Measurements from ENCODE around the gene AFF2.

AFF2 gene

DNA sequence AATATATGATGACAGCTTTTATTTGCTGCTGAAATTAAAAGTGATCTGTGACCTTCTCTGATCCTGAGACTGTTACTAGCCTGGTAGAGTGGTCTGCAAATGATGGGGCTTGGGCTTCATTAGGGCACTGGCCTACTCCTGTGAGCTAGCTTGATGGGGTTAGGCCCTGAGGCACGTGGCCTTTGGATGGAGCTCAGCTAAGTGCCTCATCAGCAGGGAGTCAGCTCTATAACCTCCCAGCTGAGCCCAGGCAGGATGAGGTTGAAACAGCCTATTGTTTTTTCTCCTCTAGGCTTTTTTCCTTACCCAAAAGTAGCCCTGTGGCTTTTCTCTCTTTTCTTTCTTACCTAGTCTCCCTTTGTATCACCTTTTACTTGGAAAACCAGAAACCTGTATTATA, 92.2 kb downstream of the AFF2 start:
- no peak for DNase-seq

DNA sequence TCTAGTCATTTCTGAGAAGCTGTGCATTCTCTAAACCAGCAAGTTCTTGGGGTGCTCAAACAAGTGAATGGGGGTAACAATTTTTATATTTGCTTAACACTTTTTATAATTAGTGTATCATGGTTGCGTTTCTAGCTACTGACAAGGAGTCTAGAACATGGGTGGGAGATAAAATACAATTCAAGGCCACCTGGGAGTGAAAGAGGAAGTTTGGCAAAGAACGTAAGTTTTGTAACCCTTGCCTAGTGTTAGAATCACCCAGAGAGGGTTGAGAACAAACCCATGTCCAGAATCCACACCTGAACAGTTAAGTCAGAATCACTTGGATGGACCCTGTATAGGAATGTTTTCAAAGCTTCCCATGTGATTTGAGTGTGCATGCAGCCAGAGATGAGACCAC, 92.7 kb downstream of the AFF2 start:
- DNase-seq: no peak

DNA sequence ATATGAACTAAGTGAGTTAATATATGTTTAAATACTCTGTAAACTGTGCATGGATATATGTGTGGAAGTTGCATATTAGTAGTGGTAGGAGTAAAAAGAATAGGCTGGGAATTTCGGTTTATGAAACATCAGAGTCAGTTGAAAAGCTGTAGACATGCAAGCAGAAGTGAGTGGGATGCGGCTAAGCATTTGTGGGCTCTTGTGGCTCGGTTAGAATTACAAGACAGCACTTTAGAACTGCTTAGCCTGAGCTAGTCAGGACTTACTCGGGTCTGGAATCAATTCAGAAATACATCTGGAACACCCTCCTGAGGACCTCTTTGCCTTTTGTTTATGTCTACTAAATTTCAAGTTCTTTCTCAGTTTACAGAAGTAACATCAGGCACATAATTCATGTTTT, 93.6 kb downstream of the AFF2 start:
- DNase-seq: no peak

DNA sequence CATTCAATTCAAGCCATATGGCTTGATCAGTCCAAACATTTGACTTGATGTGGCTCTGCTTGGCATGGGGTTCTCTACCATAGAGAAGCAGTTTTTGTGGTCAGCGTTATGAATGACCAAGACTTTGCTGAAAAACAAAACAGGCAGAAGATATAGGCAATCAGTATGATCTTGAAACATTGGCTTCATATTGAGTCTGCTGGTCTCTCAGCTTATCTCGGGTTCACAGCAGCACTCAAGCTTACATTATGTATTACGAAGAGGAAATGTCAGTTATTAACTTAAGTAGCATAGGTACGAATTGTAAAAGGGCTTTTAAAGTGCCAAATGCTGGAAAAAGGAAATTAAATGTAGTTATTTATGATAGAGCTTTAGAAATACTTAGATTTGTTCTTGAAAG, 99.0 kb downstream of the AFF2 start:
- no peak for DNase-seq

DNA sequence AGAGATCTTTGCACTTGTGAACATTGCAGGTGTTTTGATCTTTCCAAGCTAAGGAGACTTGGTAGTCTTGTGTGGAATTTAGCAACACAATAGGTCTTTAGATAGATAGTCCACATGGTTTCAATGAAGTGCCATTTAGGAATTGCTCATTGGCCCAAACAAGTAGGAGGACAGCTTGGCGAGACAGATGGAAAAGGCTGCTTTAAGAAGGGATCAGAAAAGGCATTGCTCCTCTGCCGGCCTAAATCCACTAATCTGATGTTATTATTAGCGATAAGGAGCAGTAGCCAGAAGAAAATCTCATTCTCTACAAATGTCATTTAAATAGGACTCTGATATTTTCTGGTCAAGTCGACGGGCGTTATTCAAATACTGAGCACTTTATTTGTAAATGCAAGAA, 99.7 kb downstream of the AFF2 start:
- no peak for DNase-seq

DNA sequence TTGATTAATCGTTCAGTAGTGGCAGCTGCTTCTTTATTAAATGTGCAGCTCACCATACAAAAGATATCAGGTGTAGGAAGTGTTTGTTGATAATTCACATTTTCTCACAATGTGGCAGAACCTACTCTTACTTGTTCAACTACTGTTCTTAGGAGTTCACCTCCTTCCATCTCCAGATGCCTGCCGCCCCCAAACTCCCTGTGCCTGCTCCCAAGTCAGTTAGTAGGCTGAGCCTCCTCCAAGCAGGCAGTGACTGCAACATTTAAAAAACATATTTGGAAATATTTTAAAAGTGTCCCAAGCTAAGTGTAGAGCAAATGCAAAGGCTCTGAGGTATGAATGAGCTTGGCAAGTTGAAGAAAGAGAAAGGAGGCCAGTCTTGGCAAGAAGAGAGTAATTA, 100.2 kb downstream of the AFF2 start:
- no peak for DNase-seq

DNA sequence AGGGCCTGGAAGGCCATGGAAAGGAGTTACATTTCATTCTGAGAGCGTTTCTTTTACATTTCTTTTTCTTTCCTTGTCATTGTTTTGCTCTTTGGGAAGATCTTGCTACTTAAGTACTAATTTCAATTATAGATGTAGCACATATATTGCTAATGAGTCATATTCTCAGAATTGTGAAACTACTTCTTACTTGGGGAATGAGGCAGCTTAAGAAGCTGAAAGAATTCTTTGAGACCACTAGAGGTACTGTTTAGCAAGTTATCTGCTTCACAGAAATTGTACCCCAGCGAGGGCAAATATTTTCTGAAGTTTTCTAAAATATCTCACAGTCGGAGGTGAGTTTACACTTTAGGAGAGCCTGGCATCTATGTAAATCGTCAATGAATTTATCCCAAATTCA, 100.6 kb downstream of the AFF2 start:
- peak; percentile 2 for DNase-seq

DNA sequence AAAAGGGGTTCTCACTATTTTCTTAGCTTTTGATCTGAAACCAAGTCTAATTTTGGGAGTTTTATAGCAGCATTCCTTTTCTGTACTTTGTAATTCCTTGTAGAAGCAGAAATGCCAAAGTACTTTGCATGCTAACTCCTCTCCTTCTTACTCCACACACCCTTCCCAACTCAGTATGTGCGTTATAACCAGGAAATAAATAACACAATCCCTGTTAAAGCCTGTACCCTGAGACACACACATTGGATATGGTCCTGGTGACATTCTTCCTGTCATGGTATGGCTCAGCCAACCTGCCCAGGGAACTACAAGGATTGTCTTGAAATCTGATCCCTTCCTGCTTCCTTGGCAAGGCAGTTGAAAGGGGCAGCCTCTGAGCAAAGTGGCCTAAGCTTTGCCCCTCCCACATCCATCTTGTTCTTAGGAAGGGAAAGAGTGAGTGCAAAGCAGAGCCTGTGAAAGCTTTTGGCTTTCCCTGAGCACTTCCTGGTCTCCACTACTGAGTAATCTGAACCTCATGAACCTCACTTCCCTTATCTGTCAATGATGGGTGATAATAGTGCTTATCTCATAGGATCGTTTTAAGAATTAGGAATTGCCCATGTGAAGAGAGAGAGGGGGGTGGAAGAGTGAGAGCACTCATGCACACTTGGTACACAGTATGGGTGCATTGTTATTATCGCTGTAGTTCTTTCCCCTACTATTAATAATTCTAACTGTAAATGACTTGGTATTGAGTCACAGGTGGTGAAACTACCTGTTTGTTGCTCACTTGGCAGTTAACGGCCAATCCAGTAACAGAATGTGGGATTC, 109.3 kb downstream of the AFF2 start:
- DNase-seq: peak; percentile 30

DNA sequence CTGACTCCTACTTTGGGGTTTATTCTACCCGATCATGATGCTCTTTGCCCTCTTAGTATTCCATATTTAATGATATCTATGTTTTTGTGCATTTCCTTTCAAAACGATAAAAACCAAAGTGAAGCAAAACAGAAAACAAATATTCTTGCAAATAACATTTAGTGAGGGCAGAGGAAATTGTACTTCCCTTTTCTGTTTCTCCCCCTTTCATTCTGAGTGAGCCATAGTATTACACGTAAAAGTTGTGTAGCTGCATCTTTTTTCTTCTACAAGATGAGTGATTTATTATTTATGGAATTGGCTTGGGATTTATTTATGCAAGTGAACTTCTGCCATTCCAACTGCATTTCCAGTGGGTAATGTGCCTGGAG, 109.9 kb downstream of the AFF2 start:
- peak; percentile 45 for DNase-seq

DNA sequence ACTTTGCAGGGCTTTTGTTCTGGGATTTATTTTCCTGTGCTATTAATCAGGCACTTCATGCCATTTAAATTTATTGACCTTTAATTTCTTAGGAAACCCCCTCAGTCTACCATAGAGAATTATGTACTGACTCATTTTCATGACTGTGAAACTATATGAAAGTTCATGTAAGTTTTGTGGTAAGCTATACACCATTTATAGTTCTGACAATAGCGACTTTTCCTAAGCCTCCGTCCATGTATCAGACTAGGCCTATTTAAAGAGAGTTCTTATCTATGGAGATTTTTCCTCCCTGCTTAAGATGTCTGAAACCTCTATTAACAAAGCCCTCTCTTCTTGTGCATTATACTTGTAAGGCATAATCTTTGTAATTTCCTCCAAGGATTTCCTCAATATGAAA, 111.6 kb downstream of the AFF2 start:
- no peak for DNase-seq

DNA sequence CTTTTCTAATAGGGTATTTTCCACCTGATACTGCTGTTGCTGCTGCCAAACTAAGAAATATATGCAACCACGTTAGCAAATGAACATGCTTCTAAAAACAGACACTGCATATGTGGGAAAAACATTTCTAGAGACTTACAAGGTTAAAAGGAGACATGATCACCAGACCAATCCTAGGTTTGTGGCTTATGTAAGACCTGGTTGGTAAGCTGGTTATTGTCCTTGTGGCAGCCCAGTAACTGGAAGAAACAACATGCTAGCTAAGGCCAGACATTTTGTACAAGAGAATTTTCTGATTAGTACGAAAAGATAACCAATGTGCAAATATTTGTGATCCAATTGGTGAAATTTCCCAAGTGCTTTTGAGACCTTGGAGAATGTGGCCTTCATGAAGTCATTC, 112.0 kb downstream of the AFF2 start:
- no peak for DNase-seq

DNA sequence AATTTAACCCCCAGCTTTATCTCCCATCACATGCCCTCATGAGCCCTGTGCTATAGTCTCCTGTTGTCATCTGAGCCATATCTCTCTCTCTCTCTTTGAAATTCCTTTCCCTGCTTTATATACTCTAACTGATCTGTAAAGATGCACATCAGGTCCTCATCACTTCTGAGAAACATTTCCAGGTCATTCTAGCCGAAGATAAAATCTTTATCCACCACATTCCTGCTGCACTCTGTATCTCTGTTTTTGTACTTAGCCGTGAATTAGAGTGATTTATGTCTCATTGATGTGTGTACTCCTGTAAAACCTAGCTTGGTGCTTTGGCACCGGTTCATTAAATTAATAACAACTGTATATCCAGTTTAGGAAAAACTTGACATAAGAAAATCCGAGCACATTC, 113.2 kb downstream of the AFF2 start:
- DNase-seq: no peak

DNA sequence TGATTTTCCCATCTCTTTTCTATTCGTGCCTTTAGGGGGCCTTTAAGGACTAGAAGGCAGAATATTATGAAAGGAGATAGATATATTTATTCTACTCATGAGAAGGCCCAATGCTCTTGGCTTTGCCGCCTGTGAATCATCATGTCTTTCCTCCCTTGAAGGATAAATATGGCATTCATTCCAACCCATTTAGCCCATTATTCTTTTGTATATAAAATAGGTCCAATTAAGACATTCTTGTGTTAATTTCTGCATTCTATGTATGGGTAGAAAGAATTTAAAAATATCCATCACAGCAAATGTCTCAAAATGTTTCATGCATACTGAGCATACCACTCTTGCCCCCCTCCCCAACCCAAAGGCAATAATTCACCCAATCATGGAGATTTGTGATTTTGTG, 115.1 kb downstream of the AFF2 start:
- no peak for DNase-seq

DNA sequence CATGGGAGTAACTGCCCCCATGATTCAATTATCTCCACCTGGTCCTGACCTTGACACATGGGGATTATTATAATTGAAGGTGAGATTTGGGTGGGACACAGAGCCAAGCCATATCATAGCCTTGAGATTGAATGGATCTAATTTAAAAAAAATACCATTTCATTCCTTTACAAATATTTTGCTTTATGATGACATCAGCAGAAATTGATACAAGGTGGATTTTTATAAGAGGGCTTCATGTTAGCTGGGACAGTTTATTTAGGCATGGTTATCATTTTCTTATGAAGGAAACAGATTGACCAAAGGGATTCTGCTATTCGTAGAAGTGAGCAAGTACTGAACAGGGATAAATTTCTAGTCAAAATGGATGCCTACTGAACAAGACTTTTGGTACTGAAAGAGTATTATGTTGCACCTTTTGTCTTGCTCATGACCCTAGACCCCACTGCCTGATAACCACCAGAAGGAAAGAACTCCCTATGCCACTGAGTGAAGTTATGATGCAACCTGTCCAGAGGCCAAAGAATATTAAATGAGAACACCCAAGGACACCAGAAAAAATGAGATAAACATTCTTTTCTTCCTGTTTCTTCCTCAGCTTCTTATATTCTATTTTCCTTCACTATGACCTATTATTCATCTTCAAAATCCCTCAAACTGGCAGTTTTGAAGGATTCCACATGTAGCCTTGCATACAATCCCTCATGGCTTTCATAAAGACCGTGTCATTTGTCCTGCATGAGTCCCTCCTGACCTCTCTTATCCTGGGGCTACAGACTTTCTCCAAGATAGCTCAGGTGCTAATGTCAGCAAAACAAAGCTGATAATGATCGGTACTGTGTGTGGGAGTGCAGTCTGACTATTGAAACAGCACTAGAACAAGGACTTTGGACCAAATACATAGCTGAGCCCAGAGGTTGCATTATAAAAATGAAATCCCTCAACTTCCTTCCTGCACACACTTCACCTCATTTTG, 118.3 kb downstream of the AFF2 start:
- DNase-seq: no peak

DNA sequence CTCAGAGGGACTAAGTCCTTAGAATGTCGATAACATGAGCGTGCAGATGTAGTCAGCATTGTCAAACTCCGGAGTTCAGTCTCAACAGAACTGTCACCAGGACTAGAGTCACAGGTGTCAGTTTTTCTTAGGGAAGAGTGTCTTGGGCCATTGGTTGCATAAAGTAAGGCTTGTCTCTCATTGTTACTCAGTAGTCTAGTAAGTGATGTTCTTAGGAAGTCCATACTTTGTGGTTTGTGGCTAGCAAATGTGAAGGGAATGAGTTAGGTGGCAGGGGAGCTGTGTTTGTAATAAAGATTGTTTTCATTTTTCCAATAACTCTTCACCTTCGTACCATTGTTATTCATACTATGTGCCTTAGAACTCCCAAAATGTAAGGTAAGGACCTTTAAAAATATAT, 119.6 kb downstream of the AFF2 start:
- DNase-seq: no peak

DNA sequence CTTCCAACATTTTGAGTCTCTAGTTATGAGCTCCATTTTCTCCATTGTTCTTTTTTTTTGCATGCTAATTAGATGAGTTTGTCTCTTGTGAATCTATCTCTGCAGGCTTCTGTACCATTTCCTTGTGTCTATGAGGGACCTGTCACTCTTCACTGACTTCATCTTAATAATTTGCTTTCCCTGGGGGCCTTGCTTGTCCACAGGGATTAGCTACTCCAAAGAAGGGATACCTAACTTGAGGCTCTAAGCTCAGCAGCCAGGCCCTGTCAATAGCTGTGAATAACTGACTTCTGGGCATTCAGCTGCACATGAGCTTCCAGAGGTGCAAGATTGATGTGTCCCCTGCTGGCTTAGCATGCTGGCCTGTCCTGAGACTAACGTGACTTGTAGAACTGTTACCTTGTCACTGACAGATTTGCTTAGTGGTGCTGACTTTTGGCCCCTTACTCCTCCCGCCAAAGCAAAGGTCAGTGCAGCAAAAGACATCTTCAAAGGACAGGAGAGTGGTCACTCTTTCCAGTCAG, 124.6 kb downstream of the AFF2 start:
- no peak for DNase-seq

DNA sequence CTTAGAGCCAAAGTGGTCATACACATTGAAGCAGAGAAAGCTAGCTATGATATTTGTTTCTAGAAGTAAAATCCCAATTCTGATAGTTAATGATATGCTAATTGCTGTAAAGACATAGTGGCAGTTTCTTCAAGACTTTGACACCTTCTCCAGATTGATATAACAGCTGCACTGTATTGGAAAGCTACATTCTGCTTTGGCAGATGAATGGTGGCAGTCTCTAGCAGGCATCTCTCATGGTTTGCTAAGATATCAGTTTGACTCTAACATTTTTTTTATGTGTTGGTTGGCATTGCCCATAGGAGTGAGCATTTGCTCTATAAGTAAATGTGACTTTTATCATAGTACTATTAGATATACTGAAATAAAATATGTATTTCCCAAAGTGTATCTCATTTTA, 128.2 kb downstream of the AFF2 start:
- no peak for DNase-seq

DNA sequence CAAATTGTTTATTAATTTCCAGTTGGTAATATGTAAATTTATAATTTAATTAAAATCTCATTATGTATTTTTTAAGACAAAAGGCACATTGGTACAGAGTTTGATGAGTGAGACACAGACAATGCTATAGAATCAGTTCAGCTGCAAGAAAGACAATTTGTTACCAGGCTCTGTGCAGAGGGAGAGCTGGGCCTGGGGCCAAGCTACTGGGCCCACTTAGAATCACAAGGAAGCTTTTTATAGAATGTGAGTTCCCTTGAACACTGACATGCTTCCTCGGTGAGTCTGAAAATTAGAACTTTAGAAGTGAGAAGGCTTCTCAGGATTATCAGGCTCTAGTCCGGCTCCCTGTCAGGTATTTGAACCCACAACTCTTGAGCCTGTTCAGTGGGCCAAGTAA, 129.0 kb downstream of the AFF2 start:
- no peak for DNase-seq

DNA sequence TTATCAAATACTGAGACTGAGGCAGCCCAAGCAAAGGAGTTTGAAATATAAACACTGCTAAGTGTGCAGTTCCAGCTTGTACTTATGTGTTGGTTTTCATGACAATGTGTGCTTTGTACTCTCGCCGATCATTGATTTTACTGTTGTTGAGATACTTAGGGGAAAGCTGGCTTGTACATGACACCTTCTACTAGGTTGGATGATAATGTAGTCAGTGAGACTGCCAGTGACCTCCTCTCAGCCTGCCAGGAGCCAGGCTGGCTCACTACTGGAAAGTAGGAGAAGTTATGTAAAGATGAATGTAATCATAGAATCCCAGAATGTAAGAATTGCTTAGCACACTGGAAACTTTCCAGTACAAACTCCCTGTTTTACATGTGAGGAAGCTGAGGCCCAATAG, 132.0 kb downstream of the AFF2 start:
- no peak for DNase-seq

DNA sequence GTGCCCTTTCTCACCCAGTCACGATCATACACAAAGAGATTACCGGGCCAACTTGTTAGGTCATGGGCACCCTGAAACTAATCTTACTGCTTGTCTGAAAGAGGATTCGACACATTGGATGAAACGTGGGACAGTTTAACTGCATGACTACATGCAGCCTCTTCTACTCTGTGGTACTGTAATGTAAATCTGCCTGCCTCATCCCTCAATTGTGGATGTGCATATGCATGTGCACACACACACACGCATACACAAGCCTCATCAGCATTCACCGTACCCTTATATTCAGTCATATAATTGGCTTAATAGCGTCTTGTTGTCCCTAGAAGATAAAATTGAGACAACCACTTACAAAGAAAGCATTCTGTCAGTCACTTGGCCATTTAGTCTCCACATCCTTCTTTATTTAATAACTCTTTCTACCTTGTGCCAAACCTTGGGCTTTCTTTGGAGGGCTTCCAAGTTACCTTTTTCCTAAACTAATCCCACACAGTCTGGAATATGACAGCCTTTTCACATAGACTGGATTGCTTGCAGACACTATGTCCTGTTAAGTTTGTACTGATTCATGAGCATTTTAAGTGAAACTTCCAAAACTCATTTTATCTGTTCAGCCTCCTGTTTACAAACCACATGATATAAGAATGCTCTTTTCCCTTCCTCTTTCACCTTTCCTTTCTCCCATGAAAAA, 132.9 kb downstream of the AFF2 start:
- no peak for DNase-seq

DNA sequence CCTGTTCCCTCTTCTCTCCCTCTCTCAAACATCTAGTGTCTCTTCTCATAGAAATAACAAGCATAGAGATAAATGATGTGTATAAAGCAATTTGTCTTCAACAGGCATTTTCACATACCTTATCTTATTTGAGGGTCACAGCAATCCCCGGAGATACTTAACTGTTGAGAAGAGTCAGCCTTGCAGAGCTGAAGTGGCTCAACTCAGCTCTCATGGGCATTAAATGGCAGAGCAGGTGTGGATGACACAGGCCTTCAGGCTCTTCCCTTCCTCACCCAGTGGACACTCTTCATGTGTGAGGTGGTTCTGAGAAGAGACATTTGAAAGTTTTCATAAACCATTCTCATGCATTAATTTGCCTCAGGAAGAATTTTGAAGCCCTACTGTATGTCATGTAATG, 134.2 kb downstream of the AFF2 start:
- no peak for DNase-seq

DNA sequence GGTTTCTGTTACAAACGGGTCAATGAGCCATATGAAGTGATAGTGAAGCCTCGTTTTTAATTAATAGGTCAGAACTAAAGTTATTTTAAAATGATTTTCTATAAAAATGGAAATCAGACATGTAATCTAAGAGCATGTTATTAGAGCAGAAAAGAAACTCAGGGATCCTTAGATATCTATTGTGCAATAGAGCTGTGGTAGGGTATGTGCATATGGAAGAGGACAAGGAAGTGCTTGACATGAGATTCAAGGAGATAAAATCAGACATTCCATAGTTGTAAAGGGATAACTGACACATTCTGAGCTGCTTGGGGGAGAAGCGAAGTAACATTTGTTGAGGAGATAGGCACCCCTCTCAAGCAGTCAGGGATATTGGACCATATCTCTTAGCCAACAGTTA, 143.0 kb downstream of the AFF2 start:
- DNase-seq: no peak

DNA sequence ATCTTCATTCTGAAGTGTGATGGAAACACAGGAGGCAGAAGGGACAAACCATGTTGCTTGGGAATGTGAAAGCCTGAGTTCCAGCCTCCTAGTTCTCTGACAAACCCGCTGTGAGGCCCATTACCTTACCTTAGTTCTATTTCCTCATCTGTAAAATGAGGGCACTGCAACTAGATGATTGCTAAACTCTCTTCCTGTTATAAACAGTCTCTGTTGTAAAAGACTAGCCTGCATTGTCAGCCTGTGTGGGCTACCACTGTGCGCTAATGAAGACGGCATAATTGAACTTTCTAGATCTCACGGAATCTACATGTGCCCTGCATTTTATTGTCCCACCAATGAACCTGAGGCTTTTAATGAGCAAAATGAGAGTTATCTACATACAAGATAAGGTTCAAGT, 147.2 kb downstream of the AFF2 start:
- DNase-seq: peak; percentile 6
